ENCODE data around the gene ZNF506. TPM values are rescaled to one million over a fixed set of nuclear protein-coding genes. Genes with fewer than 3 reads are reported as not detected.
A peak's percentile ranks its signal among the peaks of the same experiment; 100 is the strongest.

ZNF506 gene
- total and polyA plus RNA-seq, 8 donors = 16.8 to 45.0 (median 39.1) TPM

- TF ChIP-seq CTCF (IDR thresholded peaks at IDR 0.05) = no peak
- no peak overlapping the region for H3K4me3 ChIP-seq
- H3K9me3 ChIP-seq = peaks cover 0 to 39% of the 10 kb centered on the region in 2 donors
- H3K27ac ChIP-seq = no peak overlapping the region
- H3K4me1 ChIP-seq = no peaks in the 10 kb centered on the region
- intact Hi-C loops (cut with DNase I) = no loop called here
- no peaks in the 10 kb centered on the region for H3K27me3 ChIP-seq
- DNase-seq (peak in 1 of 4 donors; percentile 63), ATAC-seq (no peak)
- no peaks in the 10 kb centered on the region for H3K36me3 ChIP-seq
These were observed 71.4 kb downstream of the ZNF506 start for GRCh38 chr19:19749908-19750841.

GRCh38 chr19:19749117-19749907 lies 72.2 kb downstream of the ZNF506 start:
- Histone ChIP-seq H3K27me3 (no peaks in the 10 kb centered on the region), H3K4me1 (no peaks in the 10 kb centered on the region), H3K36me3 (no peaks in the 10 kb centered on the region), H3K9me3 (peaks cover 0 to 48% of the 10 kb centered on the region in 2 donors), H3K27ac (no peak overlapping the region), H3K4me3 (no peak overlapping the region)
- ATAC-seq (no peak), DNase-seq (peak in 1 of 4 donors; percentile 54)
- TF ChIP-seq CTCF (IDR thresholded peaks at IDR 0.05) = no peak
- intact Hi-C loops (cut with DNase I) = no loop called here

DNA sequence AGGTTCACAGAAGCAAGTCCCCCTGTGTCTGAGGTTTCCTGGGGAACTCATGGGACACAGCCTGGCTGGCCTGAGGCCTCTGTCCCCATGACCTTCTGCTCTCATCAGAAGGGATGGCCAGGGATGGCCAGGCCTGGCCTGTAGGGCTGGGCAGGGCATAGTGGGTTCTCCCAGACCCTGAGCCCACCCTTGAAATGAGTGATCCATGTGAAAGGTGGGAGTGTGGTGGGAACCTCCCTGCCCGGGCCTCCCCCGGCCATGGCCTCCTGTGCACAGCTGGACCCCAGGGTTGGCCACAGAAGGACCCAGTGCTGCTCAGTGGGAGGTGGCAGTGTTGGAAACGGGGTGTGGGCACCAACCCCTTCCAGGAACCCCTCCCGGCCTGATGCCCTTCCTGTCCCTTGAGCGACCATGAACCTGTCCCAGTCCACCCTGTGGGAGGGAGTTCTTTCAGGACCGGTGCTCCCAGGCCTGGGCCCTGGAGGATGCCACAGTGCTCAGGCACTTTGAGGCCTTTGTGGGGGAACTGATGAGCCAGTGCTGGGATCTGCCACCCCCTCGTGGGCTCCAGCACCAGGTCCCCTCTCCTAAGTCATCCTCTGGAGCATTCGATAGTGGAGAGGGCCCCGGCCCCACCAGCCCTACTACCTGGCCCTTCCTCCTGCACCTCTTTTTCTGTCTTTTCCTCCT lies 73.2 kb downstream of the ZNF506 start:
- Histone ChIP-seq H3K27me3 (no peaks in the 10 kb centered on the region), H3K4me3 (no peak overlapping the region), H3K9me3 (peaks cover 0 to 54% of the 10 kb centered on the region in 2 donors), H3K27ac (no peak overlapping the region), H3K4me1 (no peaks in the 10 kb centered on the region), H3K36me3 (no peaks in the 10 kb centered on the region)
- DNase-seq (peak in 1 of 4 donors; percentile 42), ATAC-seq (no peak)
- TF ChIP-seq CTCF (IDR thresholded peaks at IDR 0.05) = no peak
- intact Hi-C loops (cut with DNase I) = no loop called here

- no peaks in the 10 kb centered on the region for H3K27me3 ChIP-seq
- DNase-seq (peak in 1 of 4 donors; percentile 48), ATAC-seq (no peak)
- H3K27ac ChIP-seq = no peak overlapping the region
- intact Hi-C loops (cut with DNase I) = no loop called here
- no peak overlapping the region for H3K4me3 ChIP-seq
- no peaks in the 10 kb centered on the region for H3K36me3 ChIP-seq
- TF ChIP-seq CTCF (IDR thresholded peaks at IDR 0.05) = no peak
- H3K4me1 ChIP-seq = no peaks in the 10 kb centered on the region
- H3K9me3 ChIP-seq = peaks cover 0 to 62% of the 10 kb centered on the region in 2 donors
These were observed 74.0 kb downstream of the ZNF506 start for GRCh38 chr19:19747357-19748220.
